HEK293T (cell line): Measurements from ENCODE around the gene OSBPL3.

ENCODE experiments used
- FOXM1 ChIP-seq: fragments of 450-650 bp; IDR thresholded peaks from 2 replicates; pipeline ENCODE4 v1.6.1; 2017; ENCODE audit warnings: mild to moderate bottlenecking, borderline replicate concordance
- HDGF ChIP-seq: fragments of 450-650 bp; IDR thresholded peaks from 2 replicates; pipeline ENCODE4 v1.6.1; 2017; ENCODE audit warnings: antibody characterized with exemption, borderline replicate concordance
- SP1 ChIP-seq: fragments of 450-650 bp; IDR thresholded peaks from 2 replicates; pipeline ENCODE4 v1.6.1; 2017
- TF ChIP-seq, protein P1 (sequence below): fragments of 450-650 bp; IDR thresholded peaks from 2 replicates; pipeline ENCODE4 v1.6.1; 2016

DNA sequence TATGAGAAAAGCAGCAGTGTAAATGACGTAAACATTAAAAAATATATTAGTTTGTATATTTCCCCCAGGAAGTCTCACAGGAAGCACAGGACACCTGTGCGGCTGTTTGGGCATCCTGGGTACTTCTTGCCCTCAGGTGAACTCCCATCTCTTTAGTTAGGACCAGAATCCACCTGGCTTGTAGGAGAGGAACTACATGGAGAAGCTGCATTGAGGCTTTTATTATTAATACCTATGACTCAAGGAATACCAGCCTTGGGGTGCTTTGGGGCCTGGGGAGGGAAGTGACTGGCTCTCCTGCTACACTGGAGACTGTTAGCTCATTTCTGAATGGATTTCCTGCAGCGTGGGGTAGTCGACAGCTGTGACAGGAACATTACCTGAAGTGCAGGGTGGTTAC, 182.7 kb downstream of the OSBPL3 start:
- no peak for TF ChIP-seq HDGF
- TF ChIP-seq, protein P1, sequence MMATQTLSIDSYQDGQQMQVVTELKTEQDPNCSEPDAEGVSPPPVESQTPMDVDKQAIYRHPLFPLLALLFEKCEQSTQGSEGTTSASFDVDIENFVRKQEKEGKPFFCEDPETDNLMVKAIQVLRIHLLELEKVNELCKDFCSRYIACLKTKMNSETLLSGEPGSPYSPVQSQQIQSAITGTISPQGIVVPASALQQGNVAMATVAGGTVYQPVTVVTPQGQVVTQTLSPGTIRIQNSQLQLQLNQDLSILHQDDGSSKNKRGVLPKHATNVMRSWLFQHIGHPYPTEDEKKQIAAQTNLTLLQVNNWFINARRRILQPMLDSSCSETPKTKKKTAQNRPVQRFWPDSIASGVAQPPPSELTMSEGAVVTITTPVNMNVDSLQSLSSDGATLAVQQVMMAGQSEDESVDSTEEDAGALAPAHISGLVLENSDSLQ: no peak
- TF ChIP-seq SP1: no peak
- TF ChIP-seq FOXM1: no peak
